Keratinocyte (primary cell): Measurements from ENCODE around the gene GZF1. TPM values are rescaled to one million over a fixed set of nuclear protein-coding genes. Genes with fewer than 3 reads are reported as not detected.

Experiments
- DNase-seq: peaks from one replicate; pipeline ENCODE4 v3.0.0-alpha.2; 2011; ENCODE audit warnings: low read depth, missing footprints, low spot score
- FAIRE-seq: peaks from 2 replicates; lab custom pipeline; 2011; peaks lifted over from hg19 to GRCh38; lab: Jason Lieb, UNC
- H2AFZ ChIP-seq: 2 replicates; pipeline ENCODE4 v1.6.0; 2012; ENCODE audit warnings: low read length, control low read depth, inconsistent platforms; ENCODE audit not compliant: control insufficient read depth
- H3K27ac ChIP-seq: 2 replicates; pipeline ENCODE4 v1.5.1; 2011; ENCODE audit warnings: low read length; ENCODE audit not compliant: control insufficient read depth, insufficient read depth
- H3K27me3 ChIP-seq: 3 replicates; pipeline ENCODE4 v1.6.0; 2011; ENCODE audit warnings: low read length; ENCODE audit not compliant: control insufficient read depth, insufficient read depth; ENCODE audit errors: extremely low read depth
- H3K36me3 ChIP-seq, 2 experiments: 2 replicates in 1 of 2; 3 replicates in 1 of 2; pipeline ENCODE4 v1.5.1; 2011; ENCODE audit warnings: low read length in 2 of 2, mild to moderate bottlenecking in 1 of 2; ENCODE audit not compliant: control insufficient read depth in 2 of 2, insufficient read depth in 2 of 2; ENCODE audit errors: extremely low read depth in 1 of 2
- H3K4me1 ChIP-seq: 3 replicates; pipeline ENCODE4 v1.5.1; 2011; ENCODE audit warnings: low read length; ENCODE audit not compliant: control insufficient read depth, insufficient read depth; ENCODE audit errors: extremely low read depth
- H3K4me2 ChIP-seq: 3 replicates; pipeline ENCODE4 v1.6.0; 2011; ENCODE audit warnings: low read depth, low read length; ENCODE audit not compliant: control insufficient read depth, insufficient read depth; ENCODE audit errors: extremely low read depth
- H3K4me3 ChIP-seq, 3 experiments: fragments of 200-600 bp in 1 of 3; sonication (generic) in 1 of 3; 2 replicates in 2 of 3; 3 replicates in 1 of 3; pipeline ENCODE4 v1.5.1; 2011 to 2016; ENCODE audit warnings: low read length in 3 of 3, mild to moderate bottlenecking in 3 of 3, control low read depth in 2 of 3, inconsistent platforms in 1 of 3, low read depth in 1 of 3, mixed read lengths in 1 of 3, mixed run types in 1 of 3, moderate library complexity in 1 of 3; ENCODE audit not compliant: control insufficient read depth in 2 of 3, insufficient read depth in 2 of 3; ENCODE audit errors: extremely low read depth in 1 of 3
- H3K79me2 ChIP-seq: 2 replicates; pipeline ENCODE4 v1.6.0; 2012; ENCODE audit warnings: low read length; ENCODE audit not compliant: control insufficient read depth, insufficient read depth
- H3K9ac ChIP-seq: 3 replicates; pipeline ENCODE4 v1.6.0; 2011; ENCODE audit warnings: low read length; ENCODE audit not compliant: control insufficient read depth, insufficient read depth; ENCODE audit errors: extremely low read depth
- H3K9me1 ChIP-seq: 3 replicates; pipeline ENCODE4 v1.6.0; 2011; ENCODE audit warnings: low read length; ENCODE audit not compliant: control insufficient read depth, insufficient read depth; ENCODE audit errors: extremely low read depth
- H3K9me3 ChIP-seq: 2 replicates; pipeline ENCODE4 v1.5.1; 2012; ENCODE audit warnings: low read depth, low read length; ENCODE audit not compliant: control insufficient read depth
- H4K20me1 ChIP-seq: 3 replicates; pipeline ENCODE4 v1.6.0; 2011; ENCODE audit warnings: low read length; ENCODE audit not compliant: control insufficient read depth, insufficient read depth; ENCODE audit errors: extremely low read depth
- CTCF ChIP-seq, 3 experiments: IDR thresholded peaks in 1 of 3; conservative IDR thresholded peaks in 1 of 3; optimal IDR thresholded peaks in 1 of 3; 2 replicates in 2 of 3; 3 replicates in 1 of 3; pipeline versions ENCODE3 to v1.5.1; 2011; ENCODE audit warnings: low read length in 3 of 3, mild to moderate bottlenecking in 3 of 3, moderate library complexity in 2 of 3, control low read depth in 1 of 3, inconsistent platforms in 1 of 3; ENCODE audit not compliant: insufficient read depth in 2 of 3; ENCODE audit errors: extremely low read depth in 1 of 3
- EZH2 ChIP-seq: IDR thresholded peaks from one replicate; pipeline ENCODE4 v1.6.1; 2012; ENCODE audit warnings: inconsistent platforms, mild to moderate bottlenecking, low read length, moderate library complexity
- dilution Hi-C: fragments of 300-500 bp; cut with MboI; formaldehyde crosslinking; loops from one replicate; pipeline ENCODE4 v1.7.0; 2020; ENCODE audit warnings: low sequenced_read_pairs; ENCODE audit not compliant: extremely low pct_ligation_motif_present
- polyA plus RNA-seq, 5 experiments: library from polyadenylated mRNA; depleted of rRNA in 3 of 5; stranded (reverse) in 3 of 5; stranded (forward) in 1 of 5; unstranded in 1 of 5; fragments of >200 nt; gene quantifications; 1 replicate in 1 of 5; 2 replicates in 3 of 5; 3 replicates in 1 of 5; pipeline versions ENCODE4 v1.2.1 to v1.2.3, GENCODE V29; 2011 to 2012; ENCODE audit warnings: missing spikeins in 2 of 5, low read depth in 1 of 5, low replicate concordance in 1 of 5

Gene GZF1
- polyA plus RNA-seq, 1 donor (not counting 4 experiments of a cell fraction or from before 2014, with no cell fraction given), result 11.7 TPM

GRCh38 chr20:23363257-23363649 lies 1.3 kb downstream of the GZF1 start:
- DNase-seq, result no peak
- H3K9me1 ChIP-seq, result no peaks in the 10 kb centered on the region
- H3K4me1 ChIP-seq, result peaks cover 39% of the 10 kb centered on the region
- TF ChIP-seq EZH2 (no peak), CTCF (optimal IDR thresholded peaks at IDR 0.05 in 1 of 3, IDR thresholded peaks at IDR 0.05 in 1 of 3, conservative IDR thresholded peaks at IDR 0.05 in 1 of 3; ENCODE audit: extremely low read depth in 1 of 3, insufficient read depth in 2 of 3, low read length in 3 of 3) (no peak)
- H4K20me1 ChIP-seq, result peaks cover 8% of the 10 kb centered on the region
- H3K27ac ChIP-seq, result no peak overlapping the region
- dilution Hi-C loops, result no loop called here
- H3K36me3 ChIP-seq, result peaks cover 5 to 21% of the 10 kb centered on the region in 2 experiments
- FAIRE-seq, result no peak
- H3K27me3 ChIP-seq, result no peaks in the 10 kb centered on the region
- peak overlapping the region; percentile 81 for H3K9ac ChIP-seq
- H3K9me3 ChIP-seq, result no peaks in the 10 kb centered on the region
- peaks cover 50% of the 10 kb centered on the region for H3K79me2 ChIP-seq
- no peak overlapping the region for H2AFZ ChIP-seq
- peak overlapping the region; percentile 92 for H3K4me2 ChIP-seq
- peak overlapping the region; percentile 82 to 87 (median 86) for H3K4me3 ChIP-seq

- FAIRE-seq (no peak), DNase-seq (no peak)
- TF ChIP-seq CTCF (optimal IDR thresholded peaks at IDR 0.05 in 1 of 3, IDR thresholded peaks at IDR 0.05 in 1 of 3, conservative IDR thresholded peaks at IDR 0.05 in 1 of 3; ENCODE audit: extremely low read depth in 1 of 3, insufficient read depth in 2 of 3, low read length in 3 of 3), result no peak
- no peak for TF ChIP-seq EZH2
- H3K36me3 ChIP-seq, result peaks cover 13 to 43% of the 10 kb centered on the region in 2 experiments
- H3K4me2 ChIP-seq, result no peak overlapping the region
- H3K4me3 ChIP-seq, result no peak overlapping the region
- H2AFZ ChIP-seq, result no peak overlapping the region
- no peaks in the 10 kb centered on the region for H3K9me1 ChIP-seq
- peak overlapping the region; percentile 10 for H3K27ac ChIP-seq
- H3K9me3 ChIP-seq, result no peaks in the 10 kb centered on the region
- dilution Hi-C loops, result no loop called here
- H3K9ac ChIP-seq, result no peak overlapping the region
- peaks cover 8% of the 10 kb centered on the region for H4K20me1 ChIP-seq
- H3K4me1 ChIP-seq, result peaks cover 33% of the 10 kb centered on the region
- peaks cover 59% of the 10 kb centered on the region for H3K79me2 ChIP-seq
- no peaks in the 10 kb centered on the region for H3K27me3 ChIP-seq
Observed at GRCh38 chr20:23365390-23366165, 3.6 kb downstream of the GZF1 start.
